ENCODE data around the gene CAMKK1.
A peak's percentile ranks its signal among the peaks of the same experiment; 100 is the strongest.

The CAMKK1 gene

GRCh38 chr17:3918372-3919122, 25.7 kb upstream of the CAMKK1 start:
- DNase-seq (ENCODE audit: low spot score): no peak

- no peak for DNase-seq (ENCODE audit: low spot score)
Measured at GRCh38 chr17:3917391-3917931, 24.6 kb upstream of the CAMKK1 start.

- DNase-seq (ENCODE audit: low spot score): no peak
Measured at GRCh38 chr17:3916825-3917224, 24.0 kb upstream of the CAMKK1 start.

GRCh38 chr17:3915995-3916696, 23.3 kb upstream of the CAMKK1 start, which contains the start of gene P2RX1:
Gene P2RX1, minus strand, starts transcription at chr17:3916465. Its CDS starts 240 bp downstream, at chr17:3916225.
- no peak for DNase-seq (ENCODE audit: low spot score)

GRCh38 chr17:3915581-3915994, 22.7 kb upstream of the CAMKK1 start:
- no peak for DNase-seq (ENCODE audit: low spot score)

GRCh38 chr17:3914312-3914670, 21.4 kb upstream of the CAMKK1 start:
- DNase-seq (ENCODE audit: low spot score): no peak

GRCh38 chr17:3913531-3914311, 20.9 kb upstream of the CAMKK1 start:
- DNase-seq (ENCODE audit: low spot score): peak; percentile 64

- DNase-seq (ENCODE audit: low spot score): no peak
Measured at GRCh38 chr17:3912827-3913226, 20.0 kb upstream of the CAMKK1 start.

GRCh38 chr17:3911271-3912053, 18.6 kb upstream of the CAMKK1 start:
- no peak for DNase-seq (ENCODE audit: low spot score)

GRCh38 chr17:3910420-3911270, 17.8 kb upstream of the CAMKK1 start:
- DNase-seq (ENCODE audit: low spot score): no peak

- DNase-seq (ENCODE audit: low spot score): no peak
Measured at GRCh38 chr17:3909257-3909656, 16.4 kb upstream of the CAMKK1 start.

GRCh38 chr17:3907483-3908216, 14.8 kb upstream of the CAMKK1 start:
- no peak for DNase-seq (ENCODE audit: low spot score)

- no peak for DNase-seq (ENCODE audit: low spot score)
Measured at GRCh38 chr17:3906881-3907280, 14.0 kb upstream of the CAMKK1 start.

GRCh38 chr17:3905017-3905520, 12.2 kb upstream of the CAMKK1 start:
- DNase-seq (ENCODE audit: low spot score): no peak

- no peak for DNase-seq (ENCODE audit: low spot score)
Measured at GRCh38 chr17:3904501-3904900, 11.6 kb upstream of the CAMKK1 start.

GRCh38 chr17:3903881-3904290, 11.0 kb upstream of the CAMKK1 start:
- DNase-seq (ENCODE audit: low spot score): no peak

- DNase-seq (ENCODE audit: low spot score): no peak
Measured at GRCh38 chr17:3903051-3903825, 10.4 kb upstream of the CAMKK1 start.

GRCh38 chr17:3900646-3901045, 7.8 kb upstream of the CAMKK1 start:
- DNase-seq (ENCODE audit: low spot score): no peak

GRCh38 chr17:3897731-3898130, 4.9 kb upstream of the CAMKK1 start:
- no peak for DNase-seq (ENCODE audit: low spot score)

All from globus pallidus (tissue), 1 donor.